ENCODE data around the gene ALAD. TPM values are rescaled to one million over a fixed set of nuclear protein-coding genes. Genes with fewer than 3 reads are reported as not detected.

The ALAD gene
- total and polyA plus RNA-seq, 9 of the 15 experiments (the other 6 are each of a cell fraction or from before 2014, with no cell fraction given) = 1.3 to 12.7 (median 6.8) TPM

GRCh38 chr9:113340011-113340699 is 60.9 kb downstream of the ALAD start, which contains the start of gene WDR31 (continued):
- TF ChIP-seq, protein P1, sequence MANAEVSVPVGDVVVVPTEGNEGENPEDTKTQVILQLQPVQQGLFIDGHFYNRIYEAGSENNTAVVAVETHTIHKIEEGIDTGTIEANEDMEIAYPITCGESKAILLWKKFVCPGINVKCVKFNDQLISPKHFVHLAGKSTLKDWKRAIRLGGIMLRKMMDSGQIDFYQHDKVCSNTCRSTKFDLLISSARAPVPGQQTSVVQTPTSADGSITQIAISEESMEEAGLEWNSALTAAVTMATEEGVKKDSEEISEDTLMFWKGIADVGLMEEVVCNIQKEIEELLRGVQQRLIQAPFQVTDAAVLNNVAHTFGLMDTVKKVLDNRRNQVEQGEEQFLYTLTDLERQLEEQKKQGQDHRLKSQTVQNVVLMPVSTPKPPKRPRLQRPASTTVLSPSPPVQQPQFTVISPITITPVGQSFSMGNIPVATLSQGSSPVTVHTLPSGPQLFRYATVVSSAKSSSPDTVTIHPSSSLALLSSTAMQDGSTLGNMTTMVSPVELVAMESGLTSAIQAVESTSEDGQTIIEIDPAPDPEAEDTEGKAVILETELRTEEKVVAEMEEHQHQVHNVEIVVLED (CRISPR knock-in tag; IDR thresholded peaks at IDR 0.05) = 0 out of 2 replicates have a peak, but pooled peaks have one; percentile 46
- TF ChIP-seq MED1 (CRISPR knock-in tag; IDR thresholded peaks at IDR 0.05; ENCODE audit: borderline replicate concordance) (no peak), CBX3 (IDR thresholded peaks at IDR 0.05; ENCODE audit: borderline replicate concordance in 1 of 2, low read length in 2 of 2) (peak in 1 of 2 experiments; percentile 95; a peak in 2 of 3 replicates), TAF9B (IDR thresholded peaks at IDR 0.05; ENCODE audit: partially characterized antibody) (peak; percentile 73), THRB (CRISPR knock-in tag; conservative IDR thresholded peaks at IDR 0.05) (no peak), MXI1 (IDR thresholded peaks at IDR 0.05; ENCODE audit: low read depth, low read length) (peak; percentile 92), CREB3L1 (IDR thresholded peaks at IDR 0.05; ENCODE audit: borderline replicate concordance, low read depth) (0 out of 2 replicates have a peak, but pooled peaks have one; percentile 30), ZSCAN32 (CRISPR knock-in tag; IDR thresholded peaks at IDR 0.05) (no peak), ZNF311 (CRISPR knock-in tag; IDR thresholded peaks at IDR 0.05) (no peak)
- TF ChIP-seq, protein P2, sequence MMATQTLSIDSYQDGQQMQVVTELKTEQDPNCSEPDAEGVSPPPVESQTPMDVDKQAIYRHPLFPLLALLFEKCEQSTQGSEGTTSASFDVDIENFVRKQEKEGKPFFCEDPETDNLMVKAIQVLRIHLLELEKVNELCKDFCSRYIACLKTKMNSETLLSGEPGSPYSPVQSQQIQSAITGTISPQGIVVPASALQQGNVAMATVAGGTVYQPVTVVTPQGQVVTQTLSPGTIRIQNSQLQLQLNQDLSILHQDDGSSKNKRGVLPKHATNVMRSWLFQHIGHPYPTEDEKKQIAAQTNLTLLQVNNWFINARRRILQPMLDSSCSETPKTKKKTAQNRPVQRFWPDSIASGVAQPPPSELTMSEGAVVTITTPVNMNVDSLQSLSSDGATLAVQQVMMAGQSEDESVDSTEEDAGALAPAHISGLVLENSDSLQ (IDR thresholded peaks at IDR 0.05) = no peak
- TF ChIP-seq, protein P3, sequence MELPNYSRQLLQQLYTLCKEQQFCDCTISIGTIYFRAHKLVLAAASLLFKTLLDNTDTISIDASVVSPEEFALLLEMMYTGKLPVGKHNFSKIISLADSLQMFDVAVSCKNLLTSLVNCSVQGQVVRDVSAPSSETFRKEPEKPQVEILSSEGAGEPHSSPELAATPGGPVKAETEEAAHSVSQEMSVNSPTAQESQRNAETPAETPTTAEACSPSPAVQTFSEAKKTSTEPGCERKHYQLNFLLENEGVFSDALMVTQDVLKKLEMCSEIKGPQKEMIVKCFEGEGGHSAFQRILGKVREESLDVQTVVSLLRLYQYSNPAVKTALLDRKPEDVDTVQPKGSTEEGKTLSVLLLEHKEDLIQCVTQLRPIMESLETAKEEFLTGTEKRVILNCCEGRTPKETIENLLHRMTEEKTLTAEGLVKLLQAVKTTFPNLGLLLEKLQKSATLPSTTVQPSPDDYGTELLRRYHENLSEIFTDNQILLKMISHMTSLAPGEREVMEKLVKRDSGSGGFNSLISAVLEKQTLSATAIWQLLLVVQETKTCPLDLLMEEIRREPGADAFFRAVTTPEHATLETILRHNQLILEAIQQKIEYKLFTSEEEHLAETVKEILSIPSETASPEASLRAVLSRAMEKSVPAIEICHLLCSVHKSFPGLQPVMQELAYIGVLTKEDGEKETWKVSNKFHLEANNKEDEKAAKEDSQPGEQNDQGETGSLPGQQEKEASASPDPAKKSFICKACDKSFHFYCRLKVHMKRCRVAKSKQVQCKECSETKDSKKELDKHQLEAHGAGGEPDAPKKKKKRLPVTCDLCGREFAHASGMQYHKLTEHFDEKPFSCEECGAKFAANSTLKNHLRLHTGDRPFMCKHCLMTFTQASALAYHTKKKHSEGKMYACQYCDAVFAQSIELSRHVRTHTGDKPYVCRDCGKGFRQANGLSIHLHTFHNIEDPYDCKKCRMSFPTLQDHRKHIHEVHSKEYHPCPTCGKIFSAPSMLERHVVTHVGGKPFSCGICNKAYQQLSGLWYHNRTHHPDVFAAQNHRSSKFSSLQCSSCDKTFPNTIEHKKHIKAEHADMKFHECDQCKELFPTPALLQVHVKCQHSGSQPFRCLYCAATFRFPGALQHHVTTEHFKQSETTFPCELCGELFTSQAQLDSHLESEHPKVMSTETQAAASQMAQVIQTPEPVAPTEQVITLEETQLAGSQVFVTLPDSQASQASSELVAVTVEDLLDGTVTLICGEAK (IDR thresholded peaks at IDR 0.05) = peak; percentile 93
- TF ChIP-seq, protein P3 (CRISPR knock-in tag; IDR thresholded peaks at IDR 0.05) = no peak
